Astrocyte (in vitro differentiated cells and primary cell): ENCODE measurements around the gene GPATCH3. TPM values are rescaled to one million over a fixed set of nuclear protein-coding genes. Genes with fewer than 3 reads are reported as not detected.

Source experiments
- DNase-seq: peaks from one replicate; pipeline ENCODE4 v3.0.0-alpha.2; 2010; ENCODE audit warnings: low read depth
- FAIRE-seq: peaks from 2 replicates; lab custom pipeline; 2011; peaks lifted over from hg19 to GRCh38; lab: Jason Lieb, UNC
- H2AFZ ChIP-seq: 2 replicates; pipeline ENCODE4 v1.6.0; 2012; ENCODE audit warnings: low read depth, low read length, inconsistent platforms
- H3K27ac ChIP-seq: 2 replicates; pipeline ENCODE4 v1.5.1; 2011; ENCODE audit warnings: low read depth, low read length, inconsistent platforms
- H3K27me3 ChIP-seq: 2 replicates; pipeline ENCODE4 v1.6.0; 2011; ENCODE audit warnings: low read length, inconsistent platforms; ENCODE audit not compliant: insufficient read depth
- H3K36me3 ChIP-seq: 2 replicates; pipeline ENCODE4 v1.5.1; 2011; ENCODE audit warnings: low read length, inconsistent platforms; ENCODE audit not compliant: insufficient read depth
- H3K4me1 ChIP-seq: 2 replicates; pipeline ENCODE4 v1.5.1; 2011; ENCODE audit warnings: low read length, inconsistent platforms; ENCODE audit not compliant: insufficient read depth
- H3K4me2 ChIP-seq: 2 replicates; pipeline ENCODE4 v1.6.0; 2012; ENCODE audit warnings: low read length, inconsistent platforms
- H3K4me3 ChIP-seq: 2 replicates; pipeline ENCODE4 v1.5.1; 2011; ENCODE audit warnings: low read depth, mild to moderate bottlenecking, low read length, inconsistent platforms; ENCODE audit not compliant: insufficient read depth
- H3K79me2 ChIP-seq: 2 replicates; pipeline ENCODE4 v1.6.0; 2012; ENCODE audit warnings: mild to moderate bottlenecking, low read length, inconsistent platforms; ENCODE audit not compliant: insufficient read depth
- H3K9ac ChIP-seq: 2 replicates; pipeline ENCODE4 v1.6.0; 2012; ENCODE audit warnings: mild to moderate bottlenecking, low read length, inconsistent platforms
- H3K9me3 ChIP-seq: 2 replicates; pipeline ENCODE4 v1.5.1; 2012; ENCODE audit warnings: low read depth, mild to moderate bottlenecking, low read length, inconsistent platforms; ENCODE audit not compliant: insufficient read depth
- H4K20me1 ChIP-seq: 2 replicates; pipeline ENCODE4 v1.6.0; 2012; ENCODE audit warnings: low read length, inconsistent platforms; ENCODE audit not compliant: insufficient read depth
- H3K27ac Mint-ChIP-seq: one replicate; pipeline ENCODE4 v1.8.0; 2021; ENCODE audit warnings: mild to moderate bottlenecking, mixed read lengths; ENCODE audit not compliant: unreplicated experiment
- H3K27me3 Mint-ChIP-seq: one replicate; pipeline ENCODE4 v1.8.0; 2021; ENCODE audit warnings: low read depth, mixed read lengths; ENCODE audit not compliant: unreplicated experiment
- H3K36me3 Mint-ChIP-seq: one replicate; pipeline ENCODE4 v1.8.0; 2021; ENCODE audit warnings: low read depth, mixed read lengths; ENCODE audit not compliant: unreplicated experiment
- H3K4me1 Mint-ChIP-seq: one replicate; pipeline ENCODE4 v1.8.0; 2021; ENCODE audit warnings: low read depth, mixed read lengths; ENCODE audit not compliant: unreplicated experiment
- H3K4me3 Mint-ChIP-seq: one replicate; pipeline ENCODE4 v1.8.0; 2021; ENCODE audit warnings: mild to moderate bottlenecking, moderate library complexity, mixed read lengths; ENCODE audit not compliant: unreplicated experiment
- H3K9me3 Mint-ChIP-seq: one replicate; pipeline ENCODE4 v1.8.0; 2021; ENCODE audit warnings: mild to moderate bottlenecking, mixed read lengths; ENCODE audit not compliant: unreplicated experiment
- CTCF ChIP-seq: IDR thresholded peaks from 2 replicates; pipeline ENCODE4 v1.5.1; 2011; ENCODE audit warnings: low read depth, mild to moderate bottlenecking, inconsistent platforms, low read length, moderate library complexity; ENCODE audit not compliant: insufficient read depth
- EZH2 ChIP-seq: IDR thresholded peaks from 2 replicates; pipeline ENCODE4 v1.6.1; 2012; ENCODE audit warnings: mild to moderate bottlenecking, low read length, inconsistent platforms; ENCODE audit not compliant: insufficient read depth
- total RNA-seq: library from RNA; stranded (reverse); gene quantifications from 2 replicates; pipeline ENCODE4 v1.2.1, GENCODE V29; 2021

Gene GPATCH3
- total RNA-seq, 1 donor from 2014 or later: 12.8 TPM

GRCh38 chr1:26864610-26865480, 35.4 kb downstream of the GPATCH3 start:
- Mint-ChIP-seq H3K27me3 (no peaks in the 10 kb centered on the region), H3K4me1 (peaks cover 9% of the 10 kb centered on the region), H3K27ac (peak overlapping the region; percentile 66), H3K36me3 (no peaks in the 10 kb centered on the region), H3K4me3 (peak overlapping the region; percentile 86), H3K9me3 (no peaks in the 10 kb centered on the region)
- peak overlapping the region; percentile 97 for H3K27ac ChIP-seq
- peaks cover 13% of the 10 kb centered on the region for H3K4me1 ChIP-seq
- H3K36me3 ChIP-seq: no peaks in the 10 kb centered on the region
- TF ChIP-seq EZH2 (no peak), CTCF (no peak)
- peak overlapping the region; percentile 96 for H2AFZ ChIP-seq
- H4K20me1 ChIP-seq: no peaks in the 10 kb centered on the region
- peak overlapping the region; percentile 86 for H3K9ac ChIP-seq
- no peaks in the 10 kb centered on the region for H3K27me3 ChIP-seq
- peak overlapping the region; percentile 78 for H3K4me3 ChIP-seq
- no peaks in the 10 kb centered on the region for H3K79me2 ChIP-seq
- no peaks in the 10 kb centered on the region for H3K9me3 ChIP-seq
- no peak for FAIRE-seq
- H3K4me2 ChIP-seq: peak overlapping the region; percentile 99
- peak; percentile 94 for DNase-seq

GRCh38 chr1:26863685-26864077, 36.6 kb downstream of the GPATCH3 start:
- H4K20me1 ChIP-seq: no peaks in the 10 kb centered on the region
- H3K4me3 Mint-ChIP-seq: no peak overlapping the region
- peaks cover 13% of the 10 kb centered on the region for H3K4me1 ChIP-seq
- peak overlapping the region; percentile 53 for H3K27ac Mint-ChIP-seq
- peak overlapping the region; percentile 99 for H3K4me2 ChIP-seq
- no peaks in the 10 kb centered on the region for H3K9me3 ChIP-seq
- no peak overlapping the region for H3K4me3 ChIP-seq
- H3K9ac ChIP-seq: peak overlapping the region; percentile 78
- TF ChIP-seq EZH2 (no peak), CTCF (no peak)
- FAIRE-seq (no peak), DNase-seq (no peak)
- no peak overlapping the region for H2AFZ ChIP-seq
- H3K27me3 ChIP-seq: no peaks in the 10 kb centered on the region
- H3K4me1 Mint-ChIP-seq: peaks cover 9% of the 10 kb centered on the region
- no peaks in the 10 kb centered on the region for H3K27me3 Mint-ChIP-seq
- peaks cover 3% of the 10 kb centered on the region for H3K9me3 Mint-ChIP-seq
- no peaks in the 10 kb centered on the region for H3K79me2 ChIP-seq
- no peak overlapping the region for H3K27ac ChIP-seq
- no peaks in the 10 kb centered on the region for H3K36me3 Mint-ChIP-seq
- no peaks in the 10 kb centered on the region for H3K36me3 ChIP-seq
